ENCODE measurements around the gene DTX1.
A peak's percentile ranks its signal among the peaks of the same experiment; 100 is the strongest.

DTX1 gene

DNA sequence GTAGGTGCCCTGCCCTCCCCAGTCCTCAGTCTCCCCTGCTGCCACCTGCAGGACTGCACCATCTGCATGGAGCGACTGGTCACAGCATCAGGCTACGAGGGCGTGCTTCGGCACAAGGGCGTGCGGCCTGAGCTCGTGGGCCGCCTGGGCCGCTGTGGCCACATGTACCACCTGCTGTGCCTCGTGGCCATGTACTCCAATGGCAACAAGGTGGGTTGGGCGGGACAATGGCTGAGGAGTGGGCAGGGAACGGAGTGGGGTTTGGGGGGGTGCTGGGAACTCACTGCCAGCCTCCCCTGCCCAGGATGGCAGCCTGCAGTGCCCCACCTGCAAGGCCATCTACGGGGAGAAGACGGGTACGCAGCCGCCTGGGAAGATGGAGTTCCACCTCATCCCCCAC lies 38.2 kb downstream of the DTX1 start:
- DNase-seq (ENCODE audit: low read depth in 2 of 2): no peak

DNA sequence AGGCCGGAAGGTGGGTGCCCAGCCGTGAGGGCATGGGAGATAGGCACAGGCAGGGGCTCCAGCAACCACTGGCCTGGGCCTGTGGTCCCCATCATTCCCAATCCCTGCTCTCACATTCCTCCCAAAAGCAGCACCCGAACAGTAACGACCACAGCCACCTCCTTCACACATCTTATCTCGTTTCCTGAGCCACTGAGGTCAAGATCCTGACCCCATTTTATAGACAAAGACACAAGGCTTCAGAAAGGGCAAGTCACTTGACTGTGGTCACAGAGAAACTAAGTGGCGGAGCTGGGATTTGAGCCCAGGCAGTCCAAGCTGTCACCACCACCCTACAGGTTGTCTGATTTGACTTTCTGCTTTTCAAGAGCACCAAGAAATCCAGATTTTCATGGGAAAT lies 38.9 kb downstream of the DTX1 start:
- DNase-seq (ENCODE audit: low read depth in 2 of 2): no peak

DNA sequence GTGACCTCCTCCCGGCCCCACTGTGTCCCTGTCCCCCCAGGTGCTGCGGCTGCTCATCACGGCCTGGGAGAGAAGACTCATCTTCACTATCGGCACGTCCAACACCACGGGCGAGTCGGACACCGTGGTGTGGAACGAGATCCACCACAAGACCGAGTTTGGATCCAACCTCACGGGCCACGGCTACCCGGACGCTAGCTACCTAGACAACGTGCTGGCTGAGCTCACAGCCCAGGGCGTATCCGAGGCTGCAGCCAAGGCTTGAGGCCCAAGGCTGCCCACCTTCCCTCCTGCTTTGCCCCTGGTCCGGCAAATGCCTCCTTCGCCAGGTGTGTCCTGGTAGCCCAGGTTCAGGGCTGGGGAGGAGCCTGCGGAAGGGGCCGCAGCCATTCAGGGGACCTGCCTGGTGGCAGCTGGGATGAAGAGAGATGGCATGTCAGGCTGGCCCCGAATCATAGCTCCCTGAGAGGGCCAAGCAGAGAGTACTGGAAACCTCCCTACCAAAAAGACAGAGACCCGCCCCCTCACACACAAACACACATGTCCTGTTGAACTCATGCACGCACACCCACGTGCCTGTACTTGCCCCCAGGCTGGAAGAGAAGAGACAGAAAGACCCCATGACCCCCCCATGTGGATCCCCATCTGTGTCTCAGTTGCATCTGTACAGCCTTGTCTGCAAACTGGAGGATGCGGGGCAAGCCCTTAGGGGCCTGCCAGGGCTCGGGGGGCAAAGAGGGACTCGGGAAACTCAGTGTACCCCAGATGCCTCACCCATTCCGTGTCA lies 40.3 kb downstream of the DTX1 start:
- DNase-seq (ENCODE audit: low read depth in 2 of 2): no peak

DNA sequence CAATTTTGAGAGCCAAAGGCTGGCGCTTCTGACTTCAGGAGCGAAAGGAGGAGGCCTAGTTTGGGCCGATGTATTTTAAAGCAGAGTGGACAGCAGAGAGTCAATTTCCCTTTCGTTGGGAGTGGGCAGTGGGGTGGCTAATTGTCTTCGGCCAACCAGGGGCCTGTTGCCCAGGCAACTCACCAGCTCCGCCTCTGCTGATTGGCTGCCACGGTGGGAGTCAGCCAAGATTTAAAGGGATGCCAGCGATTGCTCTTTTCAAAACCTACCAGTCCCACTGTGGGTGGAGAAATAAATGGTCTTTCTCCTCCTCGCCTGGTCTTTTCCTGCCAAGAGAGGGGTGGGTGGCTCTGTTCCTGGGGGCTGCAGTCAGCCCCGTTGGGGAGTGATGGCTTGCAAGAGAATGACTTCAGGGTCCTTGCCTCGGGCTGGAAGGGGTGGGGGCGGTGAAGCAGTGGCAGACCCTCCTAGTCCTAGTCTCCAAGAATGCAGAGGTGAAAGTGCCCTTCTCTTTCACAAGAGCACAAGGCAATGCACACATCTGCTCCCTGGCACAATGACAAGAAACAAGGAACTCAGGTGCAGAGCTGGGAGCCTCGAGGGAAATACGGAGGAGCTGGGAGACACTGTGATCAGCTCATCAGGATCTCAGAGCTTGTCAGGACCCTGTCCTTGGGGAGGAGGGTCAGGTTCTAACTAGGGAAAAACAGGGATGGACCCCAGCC lies 41.3 kb downstream of the DTX1 start:
- no peak for DNase-seq (ENCODE audit: low read depth in 2 of 2)

DNA sequence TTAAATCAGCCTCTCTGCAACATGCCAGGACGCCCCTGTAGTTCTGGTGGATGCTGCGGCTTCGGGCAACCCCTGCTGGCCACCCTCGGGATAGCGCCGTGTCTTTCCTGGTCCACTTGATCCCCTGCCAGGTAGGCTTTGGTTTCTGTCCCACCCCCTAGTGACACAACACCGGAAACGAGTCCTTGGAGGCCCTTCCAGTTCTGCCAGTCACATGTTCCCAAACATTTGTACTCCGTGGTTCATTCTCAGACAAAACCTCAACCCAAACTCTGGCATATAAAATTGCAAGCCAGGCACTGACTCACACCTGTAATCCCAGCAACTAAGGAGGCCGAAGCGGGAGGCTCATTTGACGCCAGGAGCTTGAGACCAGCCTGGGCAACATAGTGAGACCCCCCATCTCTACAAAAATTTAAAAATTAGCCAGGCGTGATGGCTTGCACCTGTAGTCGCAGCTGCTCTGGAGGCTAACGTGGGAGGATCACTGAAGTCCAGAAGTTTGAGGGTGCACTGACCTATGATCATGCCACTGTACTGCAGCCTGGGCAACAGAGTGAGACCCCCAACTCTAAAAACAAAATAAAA lies 42.0 kb downstream of the DTX1 start:
- peak; percentile 68 to 73 for DNase-seq (ENCODE audit: low read depth in 2 of 2)

DNA sequence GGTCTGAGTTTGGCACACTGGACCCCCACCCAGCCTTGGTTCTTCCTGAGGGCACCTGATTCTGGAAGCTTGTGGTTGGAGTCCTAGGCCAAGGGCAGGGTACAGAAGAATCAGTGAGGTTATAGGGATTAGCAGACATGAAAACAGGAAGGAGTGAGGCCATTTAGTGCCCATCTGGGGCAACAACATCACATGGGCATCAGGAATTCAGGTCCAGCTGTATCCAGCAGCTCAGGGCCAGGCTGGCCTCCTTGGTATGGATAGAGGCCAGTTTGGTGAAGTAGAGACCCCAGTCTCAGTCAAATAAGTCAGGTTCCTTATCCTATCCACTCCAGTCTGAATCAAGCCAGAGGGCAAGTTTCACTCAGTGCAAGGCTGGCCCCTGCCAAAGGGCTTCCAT lies 42.8 kb downstream of the DTX1 start:
- DNase-seq (ENCODE audit: low read depth in 2 of 2): no peak

DNA sequence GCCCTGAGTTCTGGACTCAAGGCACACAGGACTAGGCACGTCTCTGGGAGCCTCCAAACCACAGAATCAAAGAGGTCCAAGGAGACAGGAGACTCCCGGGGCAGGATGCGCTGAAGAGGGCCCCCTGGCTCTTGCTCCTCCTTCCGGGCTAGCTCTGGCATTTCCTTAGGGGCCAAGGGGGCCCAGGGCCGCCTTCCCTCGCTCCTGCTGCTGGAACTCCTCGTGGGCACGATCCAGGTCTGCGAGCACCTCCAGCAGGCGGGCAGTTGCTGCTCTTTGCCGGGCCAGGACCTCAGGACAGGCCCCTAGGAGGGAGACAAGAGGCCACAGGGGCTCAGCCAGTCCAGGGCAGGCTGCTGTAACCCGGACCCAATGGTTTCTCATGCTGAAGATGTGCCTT lies 43.2 kb downstream of the DTX1 start:
- no peak for DNase-seq (ENCODE audit: low read depth in 2 of 2)

DNA sequence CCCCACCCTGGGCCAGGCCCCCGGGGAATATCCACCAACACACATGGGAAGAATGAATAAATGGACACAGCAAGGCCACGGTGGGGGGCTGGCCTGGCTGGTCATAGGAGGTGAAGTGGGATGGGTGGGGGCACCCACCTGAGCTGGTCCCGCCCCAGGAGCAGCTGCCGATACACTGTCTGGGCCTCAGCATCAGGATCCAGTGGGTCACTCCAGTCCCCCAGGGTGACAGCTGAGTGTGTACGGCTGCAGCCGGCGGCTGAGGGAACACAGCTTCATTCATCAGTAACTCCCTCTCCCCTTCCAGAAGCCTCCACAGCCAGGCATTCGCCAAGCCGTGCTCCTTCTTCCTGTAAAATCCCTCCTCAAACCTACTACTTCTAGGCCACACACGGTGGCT lies 45.2 kb downstream of the DTX1 start:
- DNase-seq (ENCODE audit: low read depth in 2 of 2): no peak

DNA sequence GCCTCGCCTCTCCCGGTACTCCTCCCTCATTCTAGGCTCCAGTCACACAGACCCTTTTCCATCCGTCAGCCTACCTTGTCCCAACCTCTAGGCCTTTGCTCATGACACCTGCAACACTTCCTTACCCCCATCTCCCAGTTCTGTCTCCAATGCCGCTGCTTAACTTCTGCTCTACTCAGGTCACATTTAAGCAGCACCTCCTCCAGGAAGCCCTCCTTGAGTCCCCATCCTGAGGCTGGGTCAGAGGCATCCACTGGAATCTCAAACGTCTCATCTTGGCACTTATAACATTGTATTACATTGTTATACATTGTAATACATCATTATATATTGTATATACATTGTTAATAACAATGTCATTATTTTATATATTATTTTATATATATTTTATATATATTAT lies 46.3 kb downstream of the DTX1 start:
- DNase-seq (ENCODE audit: low read depth in 2 of 2): no peak

DNA sequence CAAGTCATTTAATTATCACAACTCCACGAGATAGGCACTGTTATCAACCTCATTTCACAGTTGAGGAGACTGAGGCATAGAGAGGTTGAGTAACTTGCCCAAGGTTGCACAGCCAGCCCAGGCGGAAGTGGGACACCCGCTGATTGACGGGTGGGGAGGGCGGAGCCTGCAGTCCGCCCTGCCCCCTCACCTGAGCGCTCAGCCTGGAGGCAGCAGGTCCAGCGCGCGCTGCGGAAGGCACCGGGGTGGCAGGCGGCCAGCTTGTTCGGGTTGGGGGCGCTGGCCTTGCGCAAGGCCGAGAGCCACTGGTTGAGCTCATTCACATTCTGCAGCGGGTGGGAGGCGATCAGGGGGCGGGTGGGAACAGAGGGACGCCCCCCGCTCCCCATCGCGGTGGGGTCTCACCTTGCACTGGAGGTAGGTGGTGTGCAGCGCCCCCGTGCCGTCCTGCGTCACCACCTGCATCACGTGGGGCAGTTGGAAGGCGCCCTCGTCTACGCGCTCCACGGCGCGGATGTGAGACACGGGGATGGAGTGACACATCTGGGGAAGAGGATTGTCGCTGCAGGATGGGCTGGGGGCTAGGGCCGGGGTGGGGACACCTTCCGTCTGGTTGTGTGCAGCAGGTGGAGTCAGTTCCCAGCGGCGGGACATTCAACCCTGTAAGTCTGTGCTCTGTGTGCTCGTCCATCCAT lies 47.4 kb downstream of the DTX1 start:
- peak; percentile 53 to 59 for DNase-seq (ENCODE audit: low read depth in 2 of 2)

DNA sequence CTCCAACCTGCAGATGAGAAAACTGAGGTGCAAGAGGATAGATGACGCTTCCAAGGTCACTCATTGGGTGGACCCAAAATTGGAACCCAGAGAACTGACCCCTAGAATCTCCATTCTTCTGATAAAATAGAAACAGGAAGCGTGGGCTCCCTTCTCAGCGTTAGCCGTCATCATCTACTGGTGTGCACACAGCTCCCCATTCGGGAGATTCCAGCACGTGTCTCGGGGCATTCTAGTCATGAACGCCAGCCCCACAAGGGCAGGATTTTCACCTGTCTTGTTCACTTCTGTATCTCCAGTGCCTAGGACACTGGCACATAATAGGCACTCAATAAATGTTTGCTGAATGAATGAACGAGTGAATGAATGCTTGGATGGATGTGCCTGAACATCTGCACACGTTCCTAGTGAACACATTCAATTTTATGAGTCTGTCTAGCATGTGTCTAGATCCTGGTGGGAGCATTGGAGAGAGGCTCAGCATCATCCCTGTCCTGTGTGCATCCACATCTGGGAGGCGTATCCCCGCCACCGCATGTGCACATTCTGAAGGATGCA lies 48.5 kb downstream of the DTX1 start:
- DNase-seq (ENCODE audit: low read depth in 2 of 2): no peak

DNA sequence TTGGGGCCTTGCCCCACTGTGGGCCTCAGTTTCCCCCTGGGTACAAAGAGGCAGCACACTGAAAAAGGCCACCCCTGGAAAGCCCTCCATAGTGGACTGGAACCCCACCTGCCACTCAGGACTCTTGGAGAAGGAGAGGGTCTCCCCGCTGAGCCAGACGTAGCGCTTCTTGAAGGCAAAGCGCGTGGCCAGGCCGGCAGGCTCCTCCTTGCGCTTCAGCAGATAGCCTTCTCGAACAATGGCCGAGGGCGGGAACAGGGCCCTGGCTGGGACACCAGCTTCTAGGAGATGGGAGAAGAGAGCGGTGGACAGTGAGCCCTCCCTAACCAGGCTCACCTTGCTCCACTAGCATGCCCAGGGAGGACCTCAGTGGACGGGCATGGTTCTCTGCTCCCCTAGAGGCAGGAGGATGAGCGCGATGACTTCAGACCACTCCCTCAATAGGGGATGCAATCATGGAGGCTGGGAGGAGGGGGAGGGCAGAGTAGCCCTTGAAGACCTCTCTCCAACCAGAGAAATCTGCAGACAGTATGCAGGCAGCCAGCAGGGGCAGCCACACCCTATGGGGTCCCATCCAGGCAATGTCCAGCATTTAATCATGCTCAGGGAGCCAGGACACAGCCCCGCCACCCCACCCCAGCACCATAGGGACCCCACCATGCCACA lies 49.2 kb downstream of the DTX1 start:
- no peak for DNase-seq (ENCODE audit: low read depth in 2 of 2)

DNA sequence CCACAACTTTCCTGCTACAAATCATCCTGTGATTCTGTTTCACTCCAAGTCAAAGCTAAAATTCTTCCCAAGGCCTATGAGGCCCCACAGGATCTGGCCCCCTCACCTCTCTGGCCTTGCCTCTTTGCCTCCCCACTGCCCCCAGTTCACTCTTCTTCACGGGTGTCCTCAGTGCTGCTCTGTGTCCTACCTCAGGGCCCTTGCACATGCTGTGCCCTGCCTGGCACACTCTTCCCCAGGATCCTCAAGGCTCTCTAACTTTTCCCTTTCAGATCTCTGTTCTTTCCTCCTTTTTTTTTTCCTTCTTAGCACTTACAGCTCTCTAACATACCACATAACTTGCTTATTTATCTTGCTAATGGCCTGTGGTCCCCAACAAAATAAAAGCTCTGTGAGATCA lies 49.8 kb downstream of the DTX1 start:
- DNase-seq (ENCODE audit: low read depth in 2 of 2): no peak

DNA sequence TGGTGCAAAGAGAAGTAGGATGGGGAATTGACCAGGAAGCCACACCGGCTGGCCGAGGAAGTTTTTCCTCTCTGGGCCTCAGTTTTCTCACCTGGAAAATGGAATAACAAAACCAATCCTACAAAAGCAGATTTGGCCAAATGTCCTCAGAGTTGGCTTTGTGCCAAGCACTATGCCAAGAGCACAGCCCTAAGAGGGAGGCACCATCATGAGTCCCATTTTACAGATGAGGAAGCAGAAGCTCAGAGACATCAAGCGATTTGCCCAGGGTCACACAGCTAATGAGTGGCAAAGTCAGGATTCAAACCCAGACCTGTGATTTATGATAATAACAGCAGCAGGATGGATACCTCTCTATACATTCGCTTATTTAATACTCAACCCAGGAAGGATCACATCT lies 51.8 kb downstream of the DTX1 start:
- DNase-seq (ENCODE audit: low read depth in 2 of 2): no peak

DNA sequence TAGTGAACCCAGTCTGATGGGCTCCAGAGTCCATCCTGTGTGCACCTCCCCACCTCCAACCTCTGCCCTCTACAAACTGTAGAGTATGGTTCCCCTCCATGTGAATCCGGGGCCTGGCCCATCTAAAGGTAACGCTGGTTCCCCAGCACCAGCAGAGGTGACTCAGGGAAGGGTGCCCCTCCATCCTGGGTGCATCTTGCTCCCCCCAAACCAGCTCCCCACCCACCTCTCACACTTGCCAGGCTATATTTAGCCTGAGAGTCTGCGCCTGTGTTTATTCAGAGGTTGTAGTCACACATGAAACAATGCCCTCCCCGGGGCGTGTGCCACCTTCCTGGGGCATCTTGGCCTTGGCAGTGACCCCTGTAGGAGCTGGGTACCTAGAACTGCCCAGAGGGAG lies 52.8 kb downstream of the DTX1 start:
- no peak for DNase-seq (ENCODE audit: low read depth in 2 of 2)

DNA sequence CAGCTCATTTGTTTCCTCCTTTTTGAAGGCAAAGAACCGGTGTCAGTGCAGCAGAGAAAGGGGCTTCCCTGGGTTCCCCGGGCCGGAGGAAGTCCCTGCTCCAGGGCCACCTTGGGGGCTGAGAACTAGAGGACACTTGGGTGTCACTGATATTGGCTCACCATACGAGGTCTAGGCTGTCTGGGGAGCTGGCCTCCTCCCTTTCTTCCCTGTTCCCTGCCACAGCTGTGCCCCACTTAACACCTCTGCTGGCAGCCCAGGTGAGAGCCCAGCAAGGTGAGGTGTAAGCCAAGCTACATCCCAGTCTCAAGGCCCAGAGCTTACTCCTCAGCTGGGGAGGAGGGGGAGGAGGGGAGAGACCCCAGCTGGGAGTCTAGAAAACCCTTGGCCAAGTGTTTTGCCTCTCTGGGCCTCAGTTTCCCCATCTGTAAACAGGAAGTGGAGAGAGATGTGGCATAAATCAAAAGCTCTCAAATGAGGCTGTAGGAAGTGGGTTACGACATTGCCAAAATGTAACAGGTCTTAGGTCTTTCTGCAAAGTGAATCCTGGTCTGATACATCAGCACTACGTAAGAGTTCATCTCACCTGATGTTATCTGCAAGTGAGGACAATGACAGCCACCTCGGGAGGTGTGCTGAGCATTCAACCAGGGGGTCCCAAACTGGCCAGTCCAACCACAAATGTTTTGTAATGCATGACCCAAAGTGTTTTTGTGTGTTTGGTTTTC lies 53.5 kb downstream of the DTX1 start:
- DNase-seq (ENCODE audit: low read depth in 2 of 2): no peak

DNA sequence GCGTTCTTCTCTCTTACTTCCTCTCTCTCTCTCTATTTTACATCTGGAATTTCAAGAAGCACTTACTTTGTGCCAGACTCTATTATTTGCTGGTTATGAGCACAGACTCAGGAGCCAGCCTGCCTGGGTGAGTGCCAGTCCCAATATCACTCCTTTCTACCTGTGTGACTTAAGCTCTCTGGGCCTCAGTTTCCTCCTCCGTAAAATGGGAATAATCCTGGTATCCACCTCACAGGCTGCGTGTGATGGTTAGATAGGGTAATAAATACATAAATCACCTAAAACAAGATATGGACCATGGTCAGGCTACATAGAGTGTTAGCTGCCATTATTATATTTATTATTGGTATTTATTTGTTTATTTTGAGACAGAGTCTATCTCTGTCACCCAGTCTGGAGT lies 54.7 kb downstream of the DTX1 start:
- no peak for DNase-seq (ENCODE audit: low read depth in 2 of 2)

DNA sequence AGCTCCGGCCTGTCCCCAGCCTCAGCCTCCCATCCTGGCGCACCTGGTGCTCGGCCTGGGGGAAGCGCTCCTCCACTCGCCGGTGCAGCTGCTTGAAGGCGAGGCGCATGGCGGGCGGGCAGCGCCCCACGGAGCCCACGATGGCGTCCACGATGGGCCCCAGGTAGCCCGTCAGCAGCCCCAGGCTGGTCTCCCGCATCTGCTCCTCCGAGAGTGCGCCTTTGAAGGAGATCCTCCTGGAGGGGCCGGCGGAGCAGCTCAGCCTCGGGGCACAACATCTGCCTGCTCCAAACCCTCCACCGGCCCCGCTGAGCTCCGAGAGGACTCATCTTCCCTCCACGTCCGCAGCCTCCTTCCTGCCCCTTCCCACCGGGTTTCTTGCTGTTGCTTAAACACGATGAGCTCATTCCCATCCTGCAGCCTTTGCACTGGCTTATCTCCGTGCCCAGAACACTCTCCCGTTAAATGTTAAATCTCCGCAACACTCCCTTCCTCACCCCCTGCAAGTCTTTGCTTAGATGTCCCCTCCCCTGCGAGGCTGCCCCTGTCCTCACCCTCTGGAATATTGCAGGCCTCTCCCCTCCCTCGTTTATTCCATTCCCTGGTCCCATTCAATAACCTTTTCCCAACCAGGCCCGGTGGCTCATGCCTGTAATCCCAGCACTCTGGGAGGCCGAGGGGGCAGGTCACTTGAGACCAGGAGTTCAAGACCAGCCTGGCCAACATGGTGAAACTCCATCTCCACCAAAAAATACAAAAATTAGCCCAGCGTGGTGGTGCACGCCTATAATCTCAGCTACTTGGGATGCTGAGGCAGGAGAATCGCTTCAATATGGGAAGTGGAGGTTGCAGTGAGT lies 55.7 kb downstream of the DTX1 start:
- no peak for DNase-seq (ENCODE audit: low read depth in 2 of 2)

DNA sequence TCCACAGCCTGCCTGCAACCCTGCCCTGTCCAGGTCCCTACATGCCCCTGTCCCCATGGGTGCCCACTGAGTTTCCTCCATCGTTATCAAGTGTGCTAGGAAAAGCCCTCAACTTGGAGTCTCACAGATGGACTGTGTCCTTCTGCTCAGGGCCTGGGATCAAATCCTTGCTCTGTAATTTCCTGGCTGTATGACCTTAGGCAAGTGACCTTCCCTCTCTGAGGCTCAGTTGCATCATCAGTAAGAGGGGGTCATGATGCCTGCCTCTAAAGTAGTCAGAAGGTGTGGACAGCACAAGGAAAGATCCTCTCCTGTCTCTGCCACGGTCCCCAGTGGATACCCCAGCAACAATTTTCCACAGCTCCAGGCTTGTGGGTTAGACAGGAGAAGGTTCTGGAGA lies 56.9 kb downstream of the DTX1 start:
- DNase-seq (ENCODE audit: low read depth in 2 of 2): no peak

All from stimulated activated CD4-positive, alpha-beta T cell treated with anti-CD3 and anti-CD28 coated beads, Interleukin-4, amount 100 ng/mL, for 48 hours (primary cell).